NCI-H2107 treated with DMSO at 0.1 percent for 48 hours (cell line): ENCODE measurements around the gene PRTFDC1.
"Not testable (repeated sequence)": the region's sequence is repeated elsewhere in the genome, so short reads cannot be mapped to it uniquely, and the experiment has no call there.

ENCODE experiments used
- DNase-seq: peaks from one replicate; lab custom pipeline; 2025; ENCODE audit not compliant: unreplicated experiment; lab: John Stamatoyannopoulos, UW

Gene PRTFDC1

DNA sequence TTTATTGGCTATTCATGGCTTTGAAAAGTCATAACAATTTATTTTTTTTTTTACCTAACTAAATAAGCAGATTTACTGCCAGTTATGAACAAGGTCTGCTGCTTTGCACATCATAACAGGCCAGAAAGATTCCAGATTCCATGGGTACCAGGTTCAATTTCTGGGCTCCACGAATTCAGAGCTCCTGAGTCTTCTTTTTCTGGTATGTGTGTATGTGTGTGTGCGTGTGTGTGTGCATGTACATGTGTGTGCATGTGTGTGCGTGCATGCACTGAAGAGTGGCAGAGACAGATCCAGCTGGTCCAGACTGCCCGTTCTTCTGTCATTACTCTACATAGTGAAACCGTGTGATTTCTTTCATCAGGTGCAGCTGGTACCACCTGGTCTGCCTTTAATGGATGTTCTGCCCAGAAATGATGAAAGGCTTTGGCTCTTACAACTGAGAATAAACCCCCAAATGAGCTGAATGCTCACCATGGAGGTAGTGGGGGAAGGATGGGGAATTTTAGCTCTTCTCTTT is 14.6 kb upstream of the PRTFDC1 start:
- no peak for DNase-seq

DNA sequence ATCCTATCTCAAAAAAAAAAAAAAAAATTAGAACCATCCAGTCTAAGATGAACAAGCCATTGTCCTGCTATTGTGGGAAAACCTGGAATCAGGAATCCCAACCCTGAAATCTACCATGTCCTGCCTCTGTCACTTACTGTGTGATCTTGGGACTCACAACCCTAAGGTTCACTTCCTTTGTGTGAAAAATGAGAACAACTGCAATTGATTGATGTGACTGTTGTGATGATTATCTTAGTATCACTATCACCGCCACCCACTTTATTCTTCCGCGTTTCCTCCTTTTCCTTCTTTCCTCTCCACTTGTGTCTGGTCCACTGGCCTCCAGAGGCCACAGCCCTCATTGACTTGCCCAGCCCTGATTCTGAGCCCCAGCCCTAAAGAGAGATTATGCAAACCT is 12.6 kb upstream of the PRTFDC1 start:
- no peak for DNase-seq

GRCh38 chr10:24963521-24964041 is 11.2 kb upstream of the PRTFDC1 start:
- DNase-seq: no peak

DNA sequence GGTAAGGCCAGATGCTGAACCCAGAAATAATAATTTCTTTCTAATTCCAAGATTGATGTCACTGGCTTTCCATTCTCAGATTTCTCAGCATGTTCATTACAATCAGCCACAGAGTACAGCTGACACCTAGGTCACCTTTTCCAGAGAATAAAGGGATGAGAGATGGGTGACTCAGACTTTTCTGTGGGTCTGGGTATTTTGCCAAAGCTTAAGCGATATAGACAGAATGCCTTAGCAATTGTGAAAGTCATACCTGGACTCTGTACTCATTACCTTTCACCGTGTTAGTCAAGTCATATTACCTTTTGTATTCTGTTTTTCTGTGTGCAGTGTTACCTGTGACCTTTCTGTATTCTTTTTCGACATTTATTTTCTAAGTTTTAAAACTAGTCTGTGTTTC is 10.6 kb upstream of the PRTFDC1 start:
- DNase-seq: no peak

DNA sequence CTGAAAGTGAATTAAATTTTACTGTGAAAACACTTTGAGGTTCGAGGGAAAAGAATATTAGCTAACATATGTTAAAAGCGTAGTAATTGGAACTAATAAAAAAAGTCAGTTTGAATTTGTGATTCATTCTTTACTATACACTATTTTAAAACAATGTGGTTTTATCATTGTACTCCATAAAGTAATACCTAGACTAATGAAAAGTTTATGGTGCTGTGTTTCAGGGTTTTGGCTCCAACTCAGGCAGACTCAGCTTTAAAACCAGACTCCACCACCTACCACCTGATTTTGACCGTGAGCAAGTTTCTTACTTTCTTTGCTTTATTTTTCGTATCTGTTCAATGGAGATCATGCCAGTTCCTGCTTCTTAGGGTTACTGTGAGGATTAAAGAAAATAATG is 9.2 kb upstream of the PRTFDC1 start:
- no peak for DNase-seq

- no peak for DNase-seq
Measured at GRCh38 chr10:24959382-24959730, 7.0 kb upstream of the PRTFDC1 start.

GRCh38 chr10:24958721-24959381 is 6.4 kb upstream of the PRTFDC1 start:
- no peak for DNase-seq

GRCh38 chr10:24958091-24958720 is 5.8 kb upstream of the PRTFDC1 start:
- no peak for DNase-seq

DNA sequence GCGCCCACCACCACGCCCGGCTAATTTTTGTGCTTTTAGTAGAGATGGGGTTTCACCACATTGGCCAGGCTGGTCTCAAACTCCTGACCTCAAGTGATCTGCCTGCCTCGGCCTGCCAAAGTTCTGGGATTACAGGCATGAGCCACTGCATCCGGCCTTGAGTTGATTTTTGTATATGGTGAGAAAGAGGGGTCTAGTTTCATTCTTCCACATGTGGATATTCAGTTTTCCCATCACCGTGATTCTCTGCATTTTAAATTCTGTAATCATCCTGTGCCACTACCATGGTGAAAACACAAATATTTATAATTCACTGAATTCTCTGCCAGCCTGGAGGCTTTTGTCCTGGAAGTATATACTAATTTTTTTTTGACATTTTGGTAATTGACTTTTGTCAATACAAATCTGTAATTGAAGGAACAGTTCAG is 5.2 kb upstream of the PRTFDC1 start:
- not testable (repeated sequence) for DNase-seq

GRCh38 chr10:24953675-24954074 is 1.3 kb upstream of the PRTFDC1 start:
- no peak for DNase-seq

DNA sequence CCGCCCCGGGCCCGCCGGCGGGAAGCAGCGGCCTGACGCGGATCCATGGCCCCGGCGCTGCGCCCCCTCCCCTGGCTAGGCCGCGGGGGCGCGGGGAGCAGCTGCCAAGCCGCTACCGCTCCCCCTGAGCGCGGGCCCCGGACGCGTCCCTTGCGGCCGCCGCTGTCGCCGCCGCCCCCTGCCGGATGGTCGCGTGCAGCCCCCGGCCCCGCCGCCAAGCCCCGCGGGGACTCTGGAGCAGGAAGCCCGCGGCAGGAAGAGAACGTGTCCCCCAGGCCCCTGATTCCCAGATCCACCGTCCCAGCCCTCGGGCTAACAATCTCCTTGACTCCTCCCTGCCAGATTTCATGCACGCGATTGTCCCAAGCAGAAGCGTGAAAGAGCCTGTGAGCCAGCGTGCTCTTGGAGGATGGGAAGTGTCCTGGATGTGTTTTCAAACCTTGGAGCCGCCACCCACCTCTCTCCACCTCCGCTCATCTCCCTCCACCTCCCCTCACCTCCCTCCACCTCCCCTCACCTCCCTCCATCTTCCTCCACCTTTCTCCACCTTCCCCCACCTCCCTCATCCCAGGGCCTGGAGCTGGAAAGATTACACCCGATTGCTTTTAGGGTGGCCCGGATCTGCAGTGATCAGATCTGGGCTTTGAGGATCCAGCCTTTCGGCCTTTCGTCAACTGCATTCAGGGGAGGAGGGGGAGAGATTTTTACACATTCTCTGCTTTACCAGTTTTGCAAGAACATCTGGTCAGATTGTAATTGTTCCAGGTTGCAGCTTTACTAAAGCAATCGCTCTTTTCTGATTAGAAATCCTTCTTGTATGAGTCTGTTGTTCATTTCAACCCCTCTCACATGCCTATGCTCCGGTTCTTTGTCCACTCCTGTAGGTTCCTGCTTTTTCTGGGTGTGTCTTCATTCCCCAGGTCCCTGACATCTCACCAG is 570 bp upstream of the PRTFDC1 start:
- DNase-seq: peak; percentile 11

GRCh38 chr10:24951201-24952142 is 934 bp downstream of the PRTFDC1 start:
- DNase-seq: peak; percentile 18

DNA sequence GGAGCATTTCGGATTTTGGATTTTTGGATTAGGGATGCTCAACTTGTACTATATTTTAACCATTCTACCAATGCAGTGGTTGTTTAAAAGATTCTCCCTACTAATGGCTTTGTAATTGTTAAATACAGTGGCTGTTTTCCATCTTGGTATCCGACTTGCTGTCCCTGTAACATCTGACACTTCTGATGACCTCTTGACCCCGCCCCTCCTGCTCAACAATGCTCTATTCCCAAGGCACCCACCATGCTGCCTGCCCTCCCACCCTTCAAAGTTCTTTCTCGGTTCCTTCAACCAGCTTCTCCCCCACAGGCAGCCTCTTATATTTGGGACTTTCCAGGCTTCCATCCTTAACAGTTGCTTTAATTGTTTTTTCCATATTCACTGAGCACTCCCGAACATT is 2.0 kb downstream of the PRTFDC1 start:
- no peak for DNase-seq

- no peak for DNase-seq
Measured at GRCh38 chr10:24949616-24950015, 2.8 kb downstream of the PRTFDC1 start.

DNA sequence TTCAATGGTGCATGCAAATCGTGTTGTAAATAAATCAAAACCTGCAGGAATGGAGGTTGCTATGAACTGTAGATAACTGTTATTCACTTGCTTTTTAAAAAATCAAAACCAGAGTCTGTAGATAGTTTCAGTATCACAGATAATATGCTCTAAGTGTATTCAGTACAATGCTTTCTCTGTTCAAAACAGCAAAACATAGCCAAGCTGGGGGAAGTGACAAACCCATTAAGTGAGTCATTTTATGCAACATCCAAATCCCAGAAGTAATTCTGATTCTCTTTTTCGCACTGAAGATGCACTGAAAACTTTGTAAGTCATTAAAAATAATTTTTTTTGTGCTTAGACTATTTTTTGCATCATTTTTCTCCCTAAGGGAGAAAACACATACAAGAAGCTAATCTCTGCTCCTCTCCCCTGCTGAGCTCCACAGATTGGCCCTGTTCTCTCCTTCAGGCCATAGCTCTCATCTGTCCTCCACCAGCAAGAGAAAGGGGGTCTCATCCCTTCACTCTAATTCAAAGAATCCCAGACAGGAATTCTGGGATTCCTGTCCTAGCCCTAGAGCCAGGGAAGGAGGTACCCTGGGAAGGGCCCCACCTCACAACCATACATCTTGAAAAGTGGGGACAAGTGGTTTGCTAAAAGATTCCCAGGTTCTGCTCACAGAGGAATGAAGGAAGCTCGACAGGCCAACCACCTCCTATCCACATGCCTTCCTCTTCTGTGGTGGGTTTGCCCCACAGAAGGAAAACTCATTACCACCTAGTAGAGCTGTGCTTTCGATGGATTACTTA is 4.9 kb downstream of the PRTFDC1 start:
- no peak for DNase-seq

DNA sequence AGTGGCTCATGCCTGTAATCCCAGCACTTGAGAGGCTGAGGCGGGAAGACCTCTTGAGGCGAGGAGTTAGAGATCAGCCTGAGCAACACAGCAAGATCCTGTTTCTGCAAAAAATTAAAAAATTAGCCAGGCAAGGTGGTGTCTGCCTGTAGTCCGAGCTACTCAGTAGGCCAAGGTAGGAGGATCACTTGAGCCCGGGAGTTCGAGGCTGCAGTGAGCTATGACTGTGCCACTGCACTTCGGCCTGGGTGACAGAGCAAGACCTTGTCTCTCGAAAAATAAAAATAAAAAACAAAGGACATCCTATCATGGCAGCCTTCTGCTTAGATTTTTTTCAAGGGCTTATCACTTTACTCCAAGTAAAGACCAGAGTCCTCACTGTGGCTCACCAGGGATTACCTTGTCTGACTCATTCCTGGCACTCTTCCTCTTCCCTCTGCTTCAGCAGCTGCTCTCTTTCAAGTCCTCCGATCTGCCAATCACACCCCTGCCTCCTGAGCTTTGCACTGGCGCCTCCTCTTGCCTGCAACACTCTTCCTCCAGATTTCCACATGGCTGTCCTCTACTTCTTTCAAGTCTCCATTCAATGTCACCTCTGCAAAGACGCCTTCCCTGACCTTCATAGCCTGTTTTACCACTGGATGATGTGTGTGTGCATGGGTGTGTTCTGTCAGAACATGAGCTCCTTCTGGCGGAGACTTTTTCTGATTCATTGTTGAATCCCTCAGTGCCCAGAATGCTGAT is 7.7 kb downstream of the PRTFDC1 start:
- no peak for DNase-seq

DNA sequence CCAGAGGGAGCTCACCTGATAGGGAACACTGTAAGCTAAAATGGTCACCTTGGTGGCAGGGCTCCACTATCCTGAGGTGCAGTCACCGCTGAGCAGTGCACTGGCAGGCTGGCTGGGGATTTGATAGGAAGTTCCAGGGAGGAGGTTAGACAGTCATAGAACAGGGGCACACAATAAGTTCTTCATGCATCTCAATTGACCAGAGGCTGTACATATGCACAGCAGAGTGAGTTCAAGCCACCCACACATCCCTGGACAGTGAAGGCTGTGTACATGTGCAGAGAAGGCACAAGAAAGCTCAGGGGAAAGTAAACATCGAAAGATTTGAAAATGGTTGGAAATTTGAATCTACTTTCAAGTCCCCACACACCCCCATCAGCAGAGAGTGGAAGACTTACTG is 13.9 kb downstream of the PRTFDC1 start:
- no peak for DNase-seq

DNA sequence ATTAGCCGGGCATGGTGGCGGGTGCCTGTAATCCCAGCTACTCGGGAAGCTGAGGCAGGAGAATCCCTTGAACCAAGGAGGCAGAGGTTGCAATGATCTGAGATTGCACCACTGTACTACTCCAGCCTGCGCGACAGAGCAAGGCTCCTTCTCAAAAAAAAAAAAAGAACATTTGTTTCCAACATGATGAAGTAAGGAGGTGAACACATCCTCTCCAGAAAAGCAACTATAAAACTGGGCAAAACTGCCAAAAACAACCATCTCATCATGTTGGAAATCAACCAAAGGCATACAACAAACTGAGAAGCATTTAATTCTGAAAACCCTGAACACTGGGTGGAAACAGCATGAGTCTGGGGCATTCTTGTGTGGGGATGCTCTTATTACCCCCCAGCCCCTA is 14.3 kb downstream of the PRTFDC1 start:
- no peak for DNase-seq
